Right lung (tissue), 5 donors: ENCODE results near the gene FGFR4. TPM values are rescaled to one million over a fixed set of nuclear protein-coding genes. Genes with fewer than 3 reads are reported as not detected.

Source experiments
- DNase-seq, 2 donors: peaks; one replicate each; pipeline ENCODE4 v3.0.0-alpha.2; 2013
- polyA plus RNA-seq, 5 donors: library from polyadenylated mRNA; unstranded; fragments of 120-200 nt; gene quantifications; one replicate each; pipeline versions ENCODE4 v1.2.1 to v1.2.3, GENCODE V29; 2013; ENCODE audit warnings: inconsistent platforms in 1 of 5, low replicate concordance in 1 of 5; ENCODE audit not compliant: insufficient read length in 5 of 5, insufficient read depth in 1 of 5

The FGFR4 gene
- polyA plus RNA-seq, 5 donors, result 135 to 342 (median 218) TPM

- DNase-seq, result no peak
These were observed 43.7 kb downstream of the FGFR4 start for GRCh38 chr5:177130211-177131018.

- DNase-seq, result no peak
These were observed 44.3 kb downstream of the FGFR4 start for GRCh38 chr5:177131019-177131320.

- no peak for DNase-seq
These were observed 44.8 kb downstream of the FGFR4 start for GRCh38 chr5:177131352-177132135.

- peak in 1 of 2 donors; percentile 73 for DNase-seq
These were observed 45.7 kb downstream of the FGFR4 start for GRCh38 chr5:177132136-177133095.

GRCh38 chr5:177133096-177133852, 46.6 kb downstream of the FGFR4 start, which contains the start of gene NSD1:
Gene NSD1 (plus strand): TSS chr5:177133773. CDS start chr5:177135104, 1,331 bp downstream.
- DNase-seq, result peak; percentile 91 to 94

- peak in 1 of 2 donors; percentile 64 for DNase-seq
These were observed 47.4 kb downstream of the FGFR4 start for GRCh38 chr5:177133853-177134696.

- DNase-seq, result no peak
These were observed 48.0 kb downstream of the FGFR4 start for GRCh38 chr5:177134697-177135225.

- no peak for DNase-seq
These were observed 53.6 kb downstream of the FGFR4 start for GRCh38 chr5:177140312-177140711.

- DNase-seq, result no peak
These were observed 54.8 kb downstream of the FGFR4 start for GRCh38 chr5:177141496-177141895.

- no peak for DNase-seq
These were observed 55.4 kb downstream of the FGFR4 start for GRCh38 chr5:177142098-177142611.

- DNase-seq, result no peak
These were observed 56.1 kb downstream of the FGFR4 start for GRCh38 chr5:177142778-177143177.

- DNase-seq, result peak; percentile 26 to 36
These were observed 60.4 kb downstream of the FGFR4 start for GRCh38 chr5:177146891-177147638.

Other genes with a start within 250 kb of the FGFR4 start
- 1 to 10 TPM in 1 of 5 donors, under 1 TPM in 4; 0.64 to 1.0 (median 0.74) TPM for gene HK3, start 187.6 kb upstream of the FGFR4 start, polyA plus RNA-seq
- gene UIMC1, start 80.1 kb upstream of the FGFR4 start, polyA plus RNA-seq, result 10 to 100 TPM; 37.9 to 54.2 (median 43.0) TPM
- 10 to 100 TPM; 23.1 to 29.7 (median 28.7) TPM for gene ZNF346, start 64.2 kb upstream of the FGFR4 start, polyA plus RNA-seq
- gene NSD1, start 46.9 kb downstream of the FGFR4 start, polyA plus RNA-seq, result 10 to 100 TPM; 37.8 to 54.0 (median 44.0) TPM
- 10 to 100 TPM; 21.0 to 44.5 (median 27.0) TPM for gene RAB24, start 216.8 kb downstream of the FGFR4 start, polyA plus RNA-seq
- 100 to 1,000 TPM in 1 of 5 donors, 10 to 100 TPM in 4; 75.9 to 128 (median 93.9) TPM for gene PRELID1, start 216.9 kb downstream of the FGFR4 start, polyA plus RNA-seq
- gene MXD3, start 225.0 kb downstream of the FGFR4 start, polyA plus RNA-seq, result 10 to 100 TPM; 16.7 to 39.9 (median 30.3) TPM